Adrenal gland (tissue), 12 donors: ENCODE measurements around the gene AAR2. TPM values are rescaled to one million over a fixed set of nuclear protein-coding genes. Genes with fewer than 3 reads are reported as not detected.
A peak's percentile ranks its signal among the peaks of the same experiment; 100 is the strongest.

ENCODE experiments used
- DNase-seq, 7 donors: peaks; one replicate each; pipeline ENCODE4 v3.0.0-alpha.2; 2019 to 2020
- H3K27ac ChIP-seq, 5 donors: fragments of 200-600 bp; sonication (generic) in 4 of 5; 1 replicate in 3 of 5; 2 replicates in 2 of 5; pipeline versions ENCODE4 v1.5.1 to v1.8.0; 2016 to 2020; ENCODE audit warnings: mild to moderate bottlenecking in 1 of 5
- H3K27me3 ChIP-seq: fragments of 200-600 bp; 2 replicates; pipeline ENCODE4 v1.8.0; 2021
- H3K36me3 ChIP-seq, 2 donors: fragments of 200-600 bp; replicated peaks in 1 of 2; 1 replicate in 1 of 2; 2 replicates in 1 of 2; pipeline versions ENCODE4 v1.5.1 to v1.8.0; 2018 to 2022
- H3K4me1 ChIP-seq, 2 donors: fragments of 200-600 bp; replicated peaks in 1 of 2; 1 replicate in 1 of 2; 2 replicates in 1 of 2; pipeline versions ENCODE4 v1.5.1 to v1.8.0; 2018 to 2021
- H3K4me3 ChIP-seq, 4 donors: fragments of 200-600 bp; sonication (generic) in 3 of 4; one replicate each; pipeline ENCODE4 v1.5.1; 2016 to 2018
- H3K9me3 ChIP-seq, 3 donors: fragments of 200-600 bp; sonication (generic) in 1 of 3; replicated peaks in 1 of 3; 1 replicate in 2 of 3; 2 replicates in 1 of 3; pipeline versions ENCODE4 v1.5.1 to v1.8.0; 2016 to 2021
- CTCF ChIP-seq, 6 experiments: fragments of 450-650 bp in 4 of 6; fragments of 200-600 bp in 2 of 6; sonication (generic) in 1 of 6; IDR thresholded peaks; 1 replicate in 5 of 6; 2 replicates in 1 of 6; pipeline versions ENCODE4 v1.5.1 to v1.8.0; 2016 to 2021; ENCODE audit warnings: antibody characterized with exemption in 6 of 6, mild to moderate bottlenecking in 2 of 6, moderate library complexity in 1 of 6
- POLR2A ChIP-seq, 2 donors: fragments of 450-650 bp; IDR thresholded peaks; one replicate each; pipeline ENCODE4 v1.6.1; 2017; ENCODE audit warnings: antibody characterized with exemption in 2 of 2, mild to moderate bottlenecking in 2 of 2, moderate library complexity in 1 of 2
- WGBS, 4 donors: extraction: QIAGEN DNeasy Blood & Tissue Kit in 2 of 4; methylation state at CpG; one replicate each; pipeline versions ENCODE4 v1.1.5 to v1.1.7; 2013 to 2017; 5-methylcytosine and 5-hydroxymethylcytosine counted together
- intact Hi-C, 2 donors: fragments of 100-400 bp; cut with DNase I; formaldehyde crosslinking; loops; one replicate each; pipeline versions ENCODE4 v1.14.1 to v1.15.0; 2022 to 2023
- polyA plus RNA-seq, 3 donors: library from polyadenylated mRNA; stranded (reverse); fragments of 200-250 nt in 2 of 3; fragments of 350-450 nt in 1 of 3; fragmentation: Illumina TruSeq in 1 of 3; extraction: RNeasy Lipid Tissue Mini Kit (QIAGEN cat#74804) in 1 of 3; gene quantifications; one replicate each; pipeline ENCODE4 v1.2.3, GENCODE V29; 2013 to 2014
- total RNA-seq, 9 donors: library from RNA; depleted of rRNA in 4 of 9; stranded (reverse); fragments of >200 nt in 4 of 9; fragments of 120-200 nt in 1 of 9; fragmentation: NEBNext Ultra II Directional in 1 of 9; extraction: Animal tissue kit (Norgen Biotek cat#: 25700) in 1 of 9; gene quantifications; one replicate each; pipeline versions ENCODE4 v1.1.0 to v1.2.4, GENCODE V29; 2013 to 2023
- donor health status: healthy with polysubstance abuse.
- donor health status: Bipolar disorder and iron deficiency.
- donor health status: DM: yes; HTN: yes; CAD: no.
- donor health status: DM: no; HTN: no; CAD: no.
- donor health status: DM: no; HTN: no; CAD: no.
- donor health status: DM: yes; HTN: yes; CAD: no.

AAR2 gene
- total and polyA plus RNA-seq, 12 donors: 11.7 to 50.4 (median 32.6) TPM

- no peak for DNase-seq
- Histone ChIP-seq H3K27ac (peak overlapping the region in 1 of 5 donors; percentile 80), H3K9me3 (no peaks in the 10 kb centered on the region), H3K36me3 (peaks cover 0 to 28% of the 10 kb centered on the region in 2 donors), H3K4me3 (no peak overlapping the region), H3K4me1 (peaks cover 12 to 28% of the 10 kb centered on the region in 2 donors), H3K27me3 (no peaks in the 10 kb centered on the region)
- WGBS, 4 donors: 83 to 94% (median 88%) methylated on average over 4 of the region's 4 CpGs
- TF ChIP-seq CTCF (IDR thresholded peaks at IDR 0.05) (no peak), POLR2A (IDR thresholded peaks at IDR 0.05) (no peak)
- intact Hi-C loops: no loop called here
These were observed 35.1 kb upstream of the AAR2 start for GRCh38 chr20:36201198-36201597.

GRCh38 chr20:36202891-36203338, 33.4 kb upstream of the AAR2 start:
- peaks cover 0 to 42% of the 10 kb centered on the region in 2 donors for H3K36me3 ChIP-seq
- peak overlapping the region in 1 of 5 donors; percentile 50 for H3K27ac ChIP-seq
- intact Hi-C loops: no loop called here

DNA sequence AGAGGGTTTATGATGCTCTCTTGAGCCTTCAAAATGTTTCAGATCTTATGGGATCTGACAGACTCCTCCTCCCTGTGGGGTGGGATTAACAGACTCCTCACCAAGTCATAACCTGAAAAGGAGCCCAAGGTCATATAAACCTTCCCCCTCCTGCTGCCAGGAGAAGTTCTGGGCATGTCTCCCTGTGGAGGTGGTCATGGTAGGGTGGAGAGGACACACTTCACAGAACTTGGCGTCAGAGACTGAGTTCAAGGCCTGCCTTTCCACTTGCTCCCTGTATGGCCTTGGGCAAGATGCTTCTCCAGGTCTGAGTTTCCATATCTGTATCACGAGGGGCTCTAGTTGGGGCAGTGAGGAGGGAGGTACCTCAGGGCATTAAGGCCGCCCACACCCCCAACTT, 32.4 kb upstream of the AAR2 start:
- no peaks in the 10 kb centered on the region for H3K9me3 ChIP-seq
- no peaks in the 10 kb centered on the region for H3K27me3 ChIP-seq
- DNase-seq: peak in 3 of 7 donors; percentile 53 to 67 (median 59)
- no peak overlapping the region for H3K4me3 ChIP-seq
- intact Hi-C loops: loop anchor here in 1 of 2 donors (2.0 kb wide), 1 partner anchor 233 kb away; no protein-coding TSS in a partner anchor
- TF ChIP-seq CTCF (IDR thresholded peaks at IDR 0.05): no peak
- no peak for TF ChIP-seq POLR2A (IDR thresholded peaks at IDR 0.05)
- peaks cover 0 to 9% of the 10 kb centered on the region in 2 donors for H3K4me1 ChIP-seq
- H3K27ac ChIP-seq: peak overlapping the region in 3 of 5 donors; percentile 6 to 65 (median 50)
- WGBS, 4 donors: 49 to 60% (median 57%) methylated on average over 2 to 3 of the region's 3 CpGs
- peaks cover 0 to 42% of the 10 kb centered on the region in 2 donors for H3K36me3 ChIP-seq

More at GRCh38 chr20:36202891-36203338, 33.4 kb upstream of the AAR2 start:
- Histone ChIP-seq H3K9me3 (no peaks in the 10 kb centered on the region), H3K4me1 (peaks cover 0 to 17% of the 10 kb centered on the region in 2 donors), H3K4me3 (no peak overlapping the region), H3K27me3 (no peaks in the 10 kb centered on the region)
- TF ChIP-seq POLR2A (IDR thresholded peaks at IDR 0.05) (no peak), CTCF (IDR thresholded peaks at IDR 0.05) (peak; percentile 92 to 99 (median 94))
- peak; percentile 61 to 88 (median 78) for DNase-seq
- WGBS, 4 donors: 39 to 45% (median 43%) methylated on average over 17 to 18 of the region's 18 CpGs

GRCh38 chr20:36205026-36205425, 31.3 kb upstream of the AAR2 start:
- H3K27ac ChIP-seq: peak overlapping the region in 2 of 5 donors; percentile 13 to 18
- no peaks in the 10 kb centered on the region for H3K27me3 ChIP-seq
- H3K4me3 ChIP-seq: no peak overlapping the region
- H3K9me3 ChIP-seq: no peaks in the 10 kb centered on the region
- TF ChIP-seq CTCF (IDR thresholded peaks at IDR 0.05): no peak
- peaks cover 0 to 8% of the 10 kb centered on the region in 2 donors for H3K4me1 ChIP-seq
- peak in 1 of 7 donors; percentile 42 for DNase-seq
- intact Hi-C loops: loop anchor here in 1 of 2 donors (2.0 kb wide), 1 partner anchor 232 kb away; no protein-coding TSS in a partner anchor
- H3K36me3 ChIP-seq: peaks cover 0 to 51% of the 10 kb centered on the region in 2 donors
- 53 to 63% (median 56%) methylated on average over 3 of the region's 3 CpGs for WGBS, 4 donors
